Vagina (tissue), 2 donors: Measurements from ENCODE around the gene WFDC9.

ENCODE experiments used
- CTCF ChIP-seq, 3 experiments: fragments of 450-650 bp in 2 of 3; fragments of 200-600 bp in 1 of 3; sonication (generic) in 1 of 3; IDR thresholded peaks; one replicate each; pipeline ENCODE4 v1.5.1; 2017 to 2019; ENCODE audit warnings: antibody characterized with exemption in 3 of 3, mild to moderate bottlenecking in 2 of 3, moderate library complexity in 2 of 3
- POLR2A ChIP-seq, 2 donors: fragments of 450-650 bp; IDR thresholded peaks; one replicate each; pipeline ENCODE4 v1.6.1; 2017; ENCODE audit warnings: antibody characterized with exemption in 2 of 2, mild to moderate bottlenecking in 2 of 2, moderate library complexity in 2 of 2
- POLR2AphosphoS5 ChIP-seq, 2 donors: sonication (generic); formaldehyde crosslinking; IDR thresholded peaks; one replicate each; pipeline ENCODE4 v1.9.0; 2017; ENCODE audit warnings: antibody characterized with exemption in 2 of 2, mild to moderate bottlenecking in 2 of 2, low read depth in 1 of 2; ENCODE audit not compliant: insufficient read depth in 1 of 2

GRCh38 chr20:45647441-45648050, 16.5 kb upstream of the WFDC9 start:
- TF ChIP-seq CTCF (IDR thresholded peaks at IDR 0.05) (no peak), POLR2AphosphoS5 (IDR thresholded peaks at IDR 0.05; ENCODE audit: insufficient read depth in 1 of 2, low read depth in 1 of 2) (no peak), POLR2A (IDR thresholded peaks at IDR 0.05) (no peak)
